ENCODE measurements around the gene FOXA1. TPM values are rescaled to one million over a fixed set of nuclear protein-coding genes. Genes with fewer than 3 reads are reported as not detected.

Gene FOXA1
- total RNA-seq, 3 donors from 2014 or later (not counting 1 experiment from before 2014, with no cell fraction given), result not detected

DNA sequence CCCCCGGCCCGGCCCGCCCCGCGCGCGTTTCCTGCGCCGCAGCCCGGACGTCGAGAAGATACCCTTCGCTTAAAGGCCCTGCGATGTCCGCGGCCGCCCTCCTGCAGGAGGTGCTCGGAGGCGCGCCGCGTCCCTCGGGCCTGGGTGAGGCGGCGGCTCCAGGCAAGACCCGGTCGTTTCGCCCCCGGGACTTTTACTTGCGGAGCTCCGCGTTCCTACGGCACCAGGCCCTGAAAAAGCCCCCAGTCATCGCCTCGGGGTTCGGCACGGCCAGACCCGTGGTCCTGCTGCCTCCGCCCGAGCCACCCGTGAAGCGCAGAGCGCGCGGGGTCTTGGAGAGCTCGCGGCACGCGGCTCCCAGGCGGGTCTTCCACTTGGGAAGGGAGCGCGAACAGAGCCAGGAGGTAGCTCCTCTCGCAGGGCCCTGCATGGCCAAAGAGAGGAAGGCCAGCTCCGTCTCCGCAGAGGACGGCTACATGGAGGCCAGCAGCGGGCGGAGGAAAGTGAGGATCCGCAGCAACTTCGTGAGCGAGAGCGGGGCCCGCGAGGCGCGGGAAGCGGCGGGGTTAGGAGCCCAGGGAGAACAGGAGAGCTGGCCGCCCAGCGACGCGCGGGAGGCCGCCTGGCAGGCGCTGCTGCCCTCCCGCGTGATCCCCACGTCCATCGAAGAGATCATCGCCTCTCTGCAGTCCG lies 27.3 kb upstream of the FOXA1 start:
- H3K9me3 ChIP-seq (ENCODE audit: control insufficient read depth, insufficient read depth, low read length), result peaks cover 7% of the 10 kb centered on the region
- H3K4me1 ChIP-seq (ENCODE audit: control insufficient read depth, insufficient read depth, low read length), result no peaks in the 10 kb centered on the region
- H3K27ac ChIP-seq (ENCODE audit: low read length), result no peak overlapping the region
- intact Hi-C loops (cut with micrococcal nuclease), result no loop called here
- H3K36me3 ChIP-seq (ENCODE audit: control insufficient read depth, insufficient read depth, low read length), result no peaks in the 10 kb centered on the region
- no peak overlapping the region for H3K27ac Mint-ChIP-seq
- ATAC-seq (no peak), DNase-seq (no peak)
- H3K9me3 Mint-ChIP-seq, result peaks cover 0 to 4% of the 10 kb centered on the region in 2 donors
- H3K4me3 Mint-ChIP-seq, result no peak overlapping the region
- 11% methylated on average over 81 of the region's 81 CpGs for WGBS (ENCODE audit: insufficient coverage)
- peaks cover 12% of the 10 kb centered on the region for H3K36me3 Mint-ChIP-seq
- peaks cover 2% of the 10 kb centered on the region for H3K27me3 ChIP-seq (ENCODE audit: control insufficient read depth, insufficient read depth, low read length)
- no peaks in the 10 kb centered on the region for H3K4me1 Mint-ChIP-seq
- TF ChIP-seq, protein P1, sequence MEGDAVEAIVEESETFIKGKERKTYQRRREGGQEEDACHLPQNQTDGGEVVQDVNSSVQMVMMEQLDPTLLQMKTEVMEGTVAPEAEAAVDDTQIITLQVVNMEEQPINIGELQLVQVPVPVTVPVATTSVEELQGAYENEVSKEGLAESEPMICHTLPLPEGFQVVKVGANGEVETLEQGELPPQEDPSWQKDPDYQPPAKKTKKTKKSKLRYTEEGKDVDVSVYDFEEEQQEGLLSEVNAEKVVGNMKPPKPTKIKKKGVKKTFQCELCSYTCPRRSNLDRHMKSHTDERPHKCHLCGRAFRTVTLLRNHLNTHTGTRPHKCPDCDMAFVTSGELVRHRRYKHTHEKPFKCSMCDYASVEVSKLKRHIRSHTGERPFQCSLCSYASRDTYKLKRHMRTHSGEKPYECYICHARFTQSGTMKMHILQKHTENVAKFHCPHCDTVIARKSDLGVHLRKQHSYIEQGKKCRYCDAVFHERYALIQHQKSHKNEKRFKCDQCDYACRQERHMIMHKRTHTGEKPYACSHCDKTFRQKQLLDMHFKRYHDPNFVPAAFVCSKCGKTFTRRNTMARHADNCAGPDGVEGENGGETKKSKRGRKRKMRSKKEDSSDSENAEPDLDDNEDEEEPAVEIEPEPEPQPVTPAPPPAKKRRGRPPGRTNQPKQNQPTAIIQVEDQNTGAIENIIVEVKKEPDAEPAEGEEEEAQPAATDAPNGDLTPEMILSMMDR (IDR thresholded peaks at IDR 0.05), result no peak
- H3K27me3 Mint-ChIP-seq (ENCODE audit: low read depth in 2 of 2), result peaks cover 6 to 11% of the 10 kb centered on the region in 2 donors
- H3K4me3 ChIP-seq (ENCODE audit: low read length), result no peak overlapping the region

DNA sequence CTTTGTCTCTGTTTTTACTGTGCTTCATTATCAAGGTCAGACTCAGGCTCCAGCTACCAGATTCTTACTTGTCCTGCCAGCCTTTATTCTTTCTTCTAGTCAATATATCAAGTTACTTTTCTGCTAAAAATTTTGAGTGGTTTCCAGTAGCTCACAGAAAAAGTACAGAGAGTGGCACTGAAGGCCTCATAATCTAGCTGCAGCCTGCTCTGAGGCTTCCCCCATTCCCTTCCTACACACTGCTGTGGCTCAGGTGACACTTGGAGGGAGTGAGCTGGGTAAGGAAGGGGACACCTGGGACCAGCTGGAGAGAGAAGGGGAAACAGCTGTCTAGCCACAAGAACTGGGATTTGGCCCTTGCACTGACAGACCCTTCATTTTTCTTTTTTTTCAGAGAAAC lies 25.8 kb upstream of the FOXA1 start:
- peaks cover 6 to 11% of the 10 kb centered on the region in 2 donors for H3K27me3 Mint-ChIP-seq (ENCODE audit: low read depth in 2 of 2)
- no peak overlapping the region for H3K4me3 Mint-ChIP-seq
- peaks cover 18% of the 10 kb centered on the region for H3K36me3 Mint-ChIP-seq
- no peaks in the 10 kb centered on the region for H3K36me3 ChIP-seq (ENCODE audit: control insufficient read depth, insufficient read depth, low read length)
- H3K27me3 ChIP-seq (ENCODE audit: control insufficient read depth, insufficient read depth, low read length), result peaks cover 2% of the 10 kb centered on the region
- intact Hi-C loops (cut with micrococcal nuclease), result no loop called here
- DNase-seq (no peak), ATAC-seq (no peak)
- H3K4me1 ChIP-seq (ENCODE audit: control insufficient read depth, insufficient read depth, low read length), result no peaks in the 10 kb centered on the region
- H3K4me1 Mint-ChIP-seq, result no peaks in the 10 kb centered on the region
- no peak overlapping the region for H3K27ac Mint-ChIP-seq
- H3K9me3 ChIP-seq (ENCODE audit: control insufficient read depth, insufficient read depth, low read length), result peaks cover 17% of the 10 kb centered on the region
- TF ChIP-seq, protein P1 (IDR thresholded peaks at IDR 0.05), result no peak
- peaks cover 5 to 6% of the 10 kb centered on the region in 2 donors for H3K9me3 Mint-ChIP-seq
- H3K4me3 ChIP-seq (ENCODE audit: low read length), result no peak overlapping the region
- no peak overlapping the region for H3K27ac ChIP-seq (ENCODE audit: low read length)

- Mint-ChIP-seq H3K27me3 (ENCODE audit: low read depth in 2 of 2) (peaks cover 5 to 11% of the 10 kb centered on the region in 2 donors), H3K4me3 (no peak overlapping the region), H3K36me3 (peaks cover 23% of the 10 kb centered on the region), H3K9me3 (peaks cover 8 to 11% of the 10 kb centered on the region in 2 donors), H3K27ac (no peak overlapping the region), H3K4me1 (no peaks in the 10 kb centered on the region)
- DNase-seq, result no peak
- H3K4me1 ChIP-seq (ENCODE audit: control insufficient read depth, insufficient read depth, low read length), result no peaks in the 10 kb centered on the region
- H3K4me3 ChIP-seq (ENCODE audit: low read length), result no peak overlapping the region
- H3K27me3 ChIP-seq (ENCODE audit: control insufficient read depth, insufficient read depth, low read length), result peaks cover 2% of the 10 kb centered on the region
- ATAC-seq, result no peak
- H3K9me3 ChIP-seq (ENCODE audit: control insufficient read depth, insufficient read depth, low read length), result peaks cover 22% of the 10 kb centered on the region
- no peaks in the 10 kb centered on the region for H3K36me3 ChIP-seq (ENCODE audit: control insufficient read depth, insufficient read depth, low read length)
- WGBS (ENCODE audit: insufficient coverage), result 36% methylated on average over 1 of the region's 1 CpG
- TF ChIP-seq, protein P1 (IDR thresholded peaks at IDR 0.05), result no peak
- no peak overlapping the region for H3K27ac ChIP-seq (ENCODE audit: low read length)
- intact Hi-C loops (cut with micrococcal nuclease), result no loop called here
These were observed 23.5 kb upstream of the FOXA1 start for GRCh38 chr14:37618498-37619028.
